ENCODE results near the gene FOXP2. TPM values are rescaled to one million over a fixed set of nuclear protein-coding genes. Genes with fewer than 3 reads are reported as not detected.
"Not testable (repeated sequence)": the region's sequence is repeated elsewhere in the genome, so short reads cannot be mapped to it uniquely, and the experiment has no call there.

FOXP2 gene
- total RNA-seq, 1 experiment from 2014 or later, result 0.66 TPM

DNA sequence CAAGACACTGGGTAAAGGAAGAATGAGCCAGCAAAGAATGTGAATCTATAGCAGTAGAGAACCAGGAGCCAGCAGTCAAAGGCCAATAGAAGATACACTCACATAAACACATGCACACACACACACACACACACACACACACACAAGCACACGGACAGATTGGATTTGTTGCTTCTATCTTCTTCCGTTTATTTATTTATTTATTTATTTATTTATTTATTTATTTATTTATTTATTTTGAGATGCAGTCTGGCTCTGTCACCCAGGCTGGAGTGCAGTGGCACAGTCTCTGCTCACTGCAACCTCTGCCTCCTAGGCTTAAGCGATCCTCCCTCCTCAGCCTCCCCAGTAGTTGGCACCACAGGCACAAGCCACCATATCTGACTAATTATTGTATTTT is 166.3 kb downstream of the FOXP2 start:
- not testable (repeated sequence) for DNase-seq (ENCODE audit: low spot score)

DNA sequence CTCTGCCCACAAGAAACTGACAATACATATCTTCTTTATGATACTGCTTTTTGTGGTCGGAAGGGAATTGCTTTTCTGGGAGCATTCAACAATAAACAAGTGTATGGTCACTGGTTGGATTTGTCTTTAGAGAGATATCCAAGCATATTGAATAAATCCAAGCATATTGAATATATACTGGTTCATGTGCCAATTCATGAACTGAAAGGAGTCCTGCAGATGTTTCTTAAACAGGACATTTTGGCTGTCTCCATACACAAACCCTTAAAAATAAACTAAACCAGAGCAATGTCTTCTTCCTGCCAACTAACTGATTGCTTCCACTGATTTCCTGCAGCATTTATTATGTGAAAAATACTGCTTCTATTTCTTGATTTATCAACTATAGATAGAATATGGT is 173.9 kb downstream of the FOXP2 start:
- no peak for DNase-seq (ENCODE audit: low spot score)

DNA sequence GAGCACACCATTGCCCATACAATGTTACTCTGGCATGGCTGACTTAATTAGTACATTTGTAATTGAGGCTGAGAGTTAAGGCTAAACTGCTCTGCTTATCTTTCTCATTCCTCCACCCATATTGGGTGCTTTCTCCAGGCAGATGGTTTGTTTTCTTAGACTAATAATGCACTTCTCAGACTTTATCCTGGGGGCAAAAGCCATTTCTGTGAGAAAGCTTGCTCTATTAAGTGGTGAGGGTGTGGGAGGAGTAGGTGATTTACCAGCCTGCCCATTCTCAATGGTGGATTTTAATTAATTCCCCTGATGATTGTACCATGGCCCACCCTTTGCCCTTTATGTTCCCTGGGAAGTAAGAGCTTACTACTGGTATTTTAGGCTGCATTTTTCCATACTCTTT is 174.8 kb downstream of the FOXP2 start:
- DNase-seq (ENCODE audit: low spot score), result no peak

DNA sequence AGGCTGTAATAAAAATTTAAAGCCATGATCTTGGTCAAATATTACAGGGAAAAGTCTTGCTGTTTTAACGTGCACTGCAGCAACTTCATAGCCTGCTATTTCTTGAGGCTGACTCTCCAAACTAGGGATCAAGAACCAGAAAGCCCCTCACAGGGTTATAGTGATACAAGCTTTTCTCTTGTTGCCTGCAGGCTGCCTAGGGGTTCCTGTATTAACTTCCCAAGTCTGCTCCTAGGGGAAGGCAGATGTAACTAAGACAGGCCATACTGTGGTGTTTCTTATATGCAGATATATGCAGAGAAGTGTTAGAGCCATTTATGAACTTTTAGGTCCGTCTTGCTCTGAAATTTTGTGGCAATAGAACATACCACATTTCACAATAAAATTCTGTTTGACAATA is 175.7 kb downstream of the FOXP2 start:
- DNase-seq (ENCODE audit: low spot score), result no peak

DNA sequence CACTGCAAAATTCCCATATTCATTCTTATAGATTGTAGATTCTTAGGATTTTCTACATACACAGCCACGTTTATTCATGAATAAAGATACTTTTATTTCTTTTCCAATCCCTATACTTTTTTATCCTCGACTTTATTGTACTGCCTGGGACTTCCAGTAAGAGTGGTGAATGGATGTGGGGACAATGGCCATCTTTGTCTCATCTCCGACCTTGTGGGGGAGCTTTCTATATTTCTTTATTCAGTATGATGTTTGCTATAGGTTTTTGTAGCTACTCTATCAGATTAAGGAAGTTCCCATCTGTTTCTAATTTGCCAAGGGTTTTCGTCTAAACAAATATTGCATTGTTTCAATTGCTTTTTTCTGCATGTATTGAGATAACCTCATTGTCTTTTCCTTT is 184.3 kb downstream of the FOXP2 start:
- DNase-seq (ENCODE audit: low spot score), result no peak

DNA sequence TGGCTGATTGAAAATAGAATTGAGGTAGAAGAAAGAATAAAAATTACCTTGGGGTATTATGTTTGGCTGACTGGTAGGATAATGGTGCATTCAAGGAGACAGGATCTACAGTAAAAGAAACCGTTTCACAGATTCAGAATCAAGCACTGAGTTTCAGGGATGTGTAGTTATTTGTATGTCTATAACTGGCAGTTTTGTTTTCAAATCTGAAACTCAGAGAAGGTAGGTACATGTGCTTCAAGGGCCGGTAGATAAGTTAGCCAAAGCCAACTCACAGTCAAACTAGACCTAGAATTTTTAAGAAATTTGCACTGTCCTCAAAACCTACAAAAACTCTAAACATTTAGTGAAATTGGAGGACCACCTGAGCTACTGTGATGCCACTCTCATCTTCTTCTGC is 191.5 kb downstream of the FOXP2 start:
- DNase-seq (ENCODE audit: low spot score), result no peak

DNA sequence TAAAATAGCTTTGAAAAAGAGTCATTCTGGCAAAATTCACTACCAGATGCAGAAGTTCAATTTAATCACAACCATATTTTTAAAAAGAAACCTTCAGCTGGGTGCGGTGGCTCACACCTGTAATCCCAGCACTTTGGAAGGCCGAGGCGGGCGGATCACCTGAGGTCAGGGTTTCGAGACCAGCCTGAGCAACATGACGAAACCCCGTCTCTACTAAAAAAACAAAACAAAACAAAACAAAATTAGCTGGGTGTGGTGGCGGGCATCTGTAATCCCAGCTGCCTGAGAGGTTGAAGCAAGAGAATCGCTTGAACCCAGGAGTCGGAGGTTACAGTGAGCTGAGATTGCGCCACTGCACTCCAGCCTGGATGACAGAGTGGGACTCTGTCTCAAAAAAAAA is 194.2 kb downstream of the FOXP2 start:
- DNase-seq (ENCODE audit: low spot score), result not testable (repeated sequence)

DNA sequence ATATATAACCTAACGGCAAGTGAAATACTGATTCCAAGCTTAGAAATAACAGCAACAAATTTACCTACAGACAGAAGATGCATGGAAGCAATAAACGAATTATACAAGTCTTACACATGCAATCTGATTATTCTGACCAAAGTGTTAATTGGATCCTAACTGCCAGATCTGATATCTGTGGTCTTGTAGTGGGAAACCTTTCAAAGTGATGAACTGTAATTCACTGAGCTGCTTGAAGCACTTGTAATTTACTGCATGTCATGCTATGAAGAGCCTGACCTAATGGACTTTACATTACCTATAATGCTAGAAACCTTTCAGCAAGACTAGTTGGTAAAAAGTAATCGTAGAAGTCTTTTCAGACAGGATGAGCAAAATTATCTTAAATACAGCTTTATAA is 205.6 kb downstream of the FOXP2 start:
- DNase-seq (ENCODE audit: low spot score), result no peak

DNA sequence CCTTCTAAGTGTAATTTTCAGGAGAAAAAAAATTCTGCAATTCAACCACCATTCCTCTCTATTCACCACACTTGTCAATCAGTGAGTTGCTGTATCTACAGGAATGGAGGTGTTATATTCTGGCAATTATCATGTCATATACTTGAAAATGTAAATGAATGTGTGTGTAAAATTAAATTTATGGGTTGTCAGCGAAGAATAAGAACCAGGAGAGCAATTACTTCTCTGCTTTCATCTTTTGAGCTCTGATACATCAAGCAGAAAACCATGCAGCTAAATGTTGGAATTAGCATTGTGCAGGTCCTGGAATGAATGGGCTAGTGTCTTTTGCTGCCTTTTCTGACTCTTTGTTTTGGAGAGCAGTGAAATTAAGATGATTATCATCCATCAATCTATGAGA is 207.6 kb downstream of the FOXP2 start:
- no peak for DNase-seq (ENCODE audit: low spot score)

DNA sequence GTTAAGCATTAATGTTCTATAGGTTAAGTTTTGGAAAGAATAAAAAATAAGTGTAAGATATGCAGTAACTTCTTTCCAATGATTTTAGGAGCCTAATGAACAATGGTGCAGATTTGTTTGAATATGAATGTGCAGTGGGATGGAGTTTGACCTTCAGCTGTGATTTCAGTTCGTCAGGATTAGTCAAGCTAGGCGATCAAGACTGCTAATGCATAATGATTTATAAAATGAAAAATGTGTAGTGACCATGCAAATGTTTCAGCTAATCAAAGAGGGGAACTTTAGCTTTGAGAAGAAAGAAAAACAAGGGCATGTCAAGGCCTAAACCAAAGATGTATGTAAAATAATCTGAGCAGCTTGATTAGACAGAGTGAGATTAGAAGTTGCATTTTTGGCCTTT is 208.5 kb downstream of the FOXP2 start:
- DNase-seq (ENCODE audit: low spot score), result no peak

DNA sequence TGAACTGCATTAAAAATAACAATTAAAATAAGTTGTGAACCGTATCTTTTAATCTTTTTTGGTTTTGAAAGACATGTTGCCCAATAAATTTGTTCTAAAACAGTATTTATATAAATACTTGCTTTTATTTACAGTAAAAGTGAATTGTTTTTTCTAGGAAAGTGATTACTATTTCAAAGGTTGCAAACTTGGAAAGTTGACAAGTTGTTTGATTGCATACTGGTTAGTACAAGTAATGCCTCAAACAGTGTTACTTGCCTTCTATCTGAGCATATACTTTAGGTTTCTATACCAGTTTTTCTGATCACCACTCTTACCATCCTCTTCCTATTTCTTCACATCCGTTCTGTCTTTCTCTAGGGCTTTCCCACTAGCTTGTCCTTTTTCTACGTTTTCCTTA is 212.6 kb downstream of the FOXP2 start:
- no peak for DNase-seq (ENCODE audit: low spot score)

DNA sequence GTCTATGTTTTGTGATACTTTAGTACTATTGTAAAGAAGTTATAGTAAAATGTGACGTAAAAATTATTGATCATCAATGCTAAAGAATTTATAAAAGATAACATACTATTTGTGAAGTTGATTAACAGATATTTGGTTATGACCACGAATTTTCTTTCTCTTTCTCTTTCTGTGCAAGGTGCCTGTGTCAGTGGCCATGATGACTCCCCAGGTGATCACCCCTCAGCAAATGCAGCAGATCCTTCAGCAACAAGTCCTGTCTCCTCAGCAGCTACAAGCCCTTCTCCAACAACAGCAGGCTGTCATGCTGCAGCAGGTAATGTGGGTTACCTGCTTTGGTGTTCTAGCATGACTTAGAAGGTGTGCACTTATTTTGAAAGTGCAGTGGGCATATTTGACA is 213.7 kb downstream of the FOXP2 start:
- no peak for DNase-seq (ENCODE audit: low spot score)

DNA sequence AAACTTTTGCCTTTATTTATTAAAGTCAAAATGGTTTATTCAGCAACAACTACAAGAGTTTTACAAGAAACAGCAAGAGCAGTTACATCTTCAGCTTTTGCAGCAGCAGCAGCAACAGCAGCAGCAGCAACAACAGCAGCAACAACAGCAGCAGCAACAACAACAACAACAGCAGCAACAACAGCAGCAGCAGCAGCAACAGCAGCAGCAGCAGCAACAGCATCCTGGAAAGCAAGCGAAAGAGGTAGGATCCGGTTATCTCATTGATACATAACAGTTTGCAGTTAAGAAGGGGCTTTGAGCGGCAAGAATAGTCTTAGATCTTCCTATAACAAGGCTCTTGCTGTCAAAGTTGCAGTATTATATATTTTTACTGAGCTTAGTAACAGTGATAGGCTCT is 215.1 kb downstream of the FOXP2 start:
- no peak for DNase-seq (ENCODE audit: low spot score)

DNA sequence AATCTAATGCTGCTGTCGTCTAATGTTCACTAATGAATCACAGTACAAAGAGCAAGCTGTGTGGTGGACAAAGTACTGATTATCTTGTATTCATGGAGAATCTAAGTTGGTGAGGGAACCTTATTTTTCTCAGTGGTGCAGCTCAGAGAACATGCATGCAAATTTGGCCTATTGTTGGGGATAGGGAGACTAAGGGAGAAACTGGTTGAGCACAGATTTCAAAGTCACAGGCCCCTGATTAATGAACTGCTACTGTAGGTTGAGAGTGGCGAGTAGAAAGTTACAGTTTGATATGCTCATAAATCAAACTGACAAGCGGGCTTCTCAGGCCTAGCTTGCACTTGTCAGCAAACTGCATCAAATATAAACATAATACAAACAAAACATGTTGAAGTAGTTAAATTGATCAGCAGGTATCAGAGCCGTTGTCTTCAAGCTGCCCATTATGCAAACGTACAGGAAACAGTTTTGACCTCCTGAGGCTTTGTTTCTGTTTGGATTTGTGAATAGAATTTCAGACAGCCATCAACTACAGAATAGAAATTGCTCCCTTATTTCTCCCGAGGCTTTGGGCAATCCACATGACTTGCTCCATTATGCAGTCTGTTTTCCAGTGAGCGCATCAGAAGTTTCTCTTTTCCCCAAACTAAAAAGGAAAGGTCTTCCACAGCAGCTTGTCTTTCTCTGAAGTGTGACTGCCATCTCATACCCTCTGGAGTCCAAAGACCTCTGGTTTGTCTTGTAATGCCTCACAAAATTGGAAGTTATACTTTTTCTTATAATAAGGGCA is 215.8 kb downstream of the FOXP2 start:
- DNase-seq (ENCODE audit: low spot score), result peak; percentile 10

DNA sequence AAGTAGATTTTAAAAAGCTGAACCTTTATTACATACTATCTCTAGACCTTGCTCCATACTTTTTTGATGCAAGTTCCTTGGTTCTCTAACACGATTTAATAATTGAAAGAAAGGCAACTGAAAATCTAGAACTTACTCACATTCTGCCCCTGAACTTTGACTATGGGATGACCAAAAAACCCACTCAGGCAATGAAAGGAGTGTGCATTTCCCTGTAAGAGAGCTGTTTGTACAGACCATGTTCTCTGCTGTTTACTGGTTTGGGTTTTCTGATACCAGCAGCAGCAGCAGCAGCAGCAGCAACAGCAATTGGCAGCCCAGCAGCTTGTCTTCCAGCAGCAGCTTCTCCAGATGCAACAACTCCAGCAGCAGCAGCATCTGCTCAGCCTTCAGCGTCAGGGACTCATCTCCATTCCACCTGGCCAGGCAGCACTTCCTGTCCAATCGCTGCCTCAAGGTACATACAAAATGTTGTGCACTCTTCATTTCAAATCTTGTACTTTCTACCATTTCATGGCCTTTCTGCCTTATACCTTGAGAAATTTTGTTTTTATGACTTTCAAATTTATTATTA is 216.7 kb downstream of the FOXP2 start:
- no peak for DNase-seq (ENCODE audit: low spot score)

DNA sequence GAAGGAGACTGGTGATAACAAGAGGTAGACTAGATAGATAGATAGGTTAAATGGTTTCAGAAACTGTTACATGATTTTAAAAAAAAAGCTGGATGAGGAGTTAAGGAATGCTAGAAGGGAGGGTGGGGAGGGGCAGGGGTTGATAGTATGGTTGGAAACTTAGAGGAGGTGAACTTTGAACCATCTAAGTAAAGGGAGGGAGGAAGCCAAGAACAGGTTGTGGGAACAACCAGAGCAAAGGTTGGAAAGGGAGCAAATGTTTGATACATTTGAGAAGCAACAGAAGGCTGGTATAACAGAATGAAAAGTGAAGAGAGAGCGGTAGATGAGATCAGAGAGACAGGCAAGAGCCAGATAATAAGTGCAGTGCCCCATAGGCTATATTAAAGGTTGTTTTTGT is 224.8 kb downstream of the FOXP2 start:
- peak; percentile 21 for DNase-seq (ENCODE audit: low spot score)

DNA sequence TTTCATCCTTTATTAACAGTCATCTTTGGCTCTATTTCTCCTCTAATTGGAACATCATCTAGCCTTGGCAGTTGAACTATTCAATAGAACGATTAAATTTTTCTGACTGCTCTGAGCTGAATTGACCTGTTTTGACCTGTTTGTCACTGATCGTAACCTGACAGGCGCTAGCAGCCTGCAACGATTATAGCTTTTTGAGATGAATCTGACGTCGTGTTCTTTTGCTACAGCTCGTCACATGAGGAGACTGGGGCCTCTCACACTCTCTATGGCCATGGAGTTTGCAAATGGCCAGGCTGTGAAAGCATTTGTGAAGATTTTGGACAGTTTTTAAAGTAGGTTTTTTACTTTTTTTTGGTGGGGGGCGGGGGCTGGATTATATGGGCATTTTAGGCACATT is 229.8 kb downstream of the FOXP2 start:
- no peak for DNase-seq (ENCODE audit: low spot score)

DNA sequence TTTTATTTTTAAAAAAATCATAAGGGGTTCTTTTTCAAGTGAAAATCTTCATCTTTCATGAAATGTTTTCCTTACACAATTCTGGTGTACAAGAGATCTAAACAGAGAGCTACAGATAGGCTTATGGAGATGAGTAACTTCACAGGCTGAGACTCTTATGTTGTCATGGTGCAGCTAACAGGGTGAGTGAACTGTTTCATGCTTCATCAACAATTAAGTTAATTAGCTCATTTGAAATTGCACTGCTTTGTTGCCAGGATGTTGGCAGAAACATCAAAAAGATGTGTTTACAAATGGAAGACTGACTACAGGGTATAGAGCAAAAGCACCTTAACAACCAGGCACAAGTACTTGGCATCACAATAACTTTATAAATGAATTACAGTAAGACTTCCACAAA is 230.8 kb downstream of the FOXP2 start:
- no peak for DNase-seq (ENCODE audit: low spot score)

DNA sequence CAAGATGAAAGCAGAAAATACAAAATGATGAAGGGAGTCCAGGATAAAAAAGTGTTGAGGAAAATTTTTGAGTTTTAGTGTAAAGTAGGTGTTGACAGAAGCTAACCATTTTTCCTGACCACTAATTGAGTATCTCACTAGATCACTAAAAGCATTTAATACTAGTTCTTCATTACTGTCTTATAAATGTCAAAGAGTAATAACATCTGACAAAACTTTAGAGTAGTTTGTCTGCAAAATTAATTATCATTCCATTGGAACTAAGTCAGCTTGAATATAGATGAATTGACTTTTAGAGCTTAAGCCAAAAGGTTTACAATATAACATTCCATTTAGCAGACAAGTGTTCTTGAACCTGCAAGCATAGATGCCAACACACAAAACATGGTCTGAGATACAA is 232.9 kb downstream of the FOXP2 start:
- no peak for DNase-seq (ENCODE audit: low spot score)

DNA sequence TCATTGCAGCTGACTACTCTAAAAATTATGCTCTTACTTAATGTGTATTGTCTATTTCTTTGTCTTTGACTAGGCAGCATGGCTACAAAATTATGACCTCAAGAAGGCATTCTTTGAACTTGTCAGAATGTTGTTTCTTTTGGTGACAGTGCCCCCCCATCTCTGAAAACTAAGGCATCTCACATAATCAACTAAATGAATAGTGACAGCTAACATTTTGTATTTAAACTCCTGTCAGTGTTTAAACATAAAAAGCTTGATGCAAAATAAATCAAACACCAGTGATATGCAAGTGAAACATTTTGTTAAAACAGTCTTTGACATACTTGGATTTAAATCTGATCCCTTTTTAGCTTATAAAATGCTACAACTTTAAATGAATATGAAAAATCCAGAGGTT is 233.5 kb downstream of the FOXP2 start:
- DNase-seq (ENCODE audit: low spot score), result no peak

DNA sequence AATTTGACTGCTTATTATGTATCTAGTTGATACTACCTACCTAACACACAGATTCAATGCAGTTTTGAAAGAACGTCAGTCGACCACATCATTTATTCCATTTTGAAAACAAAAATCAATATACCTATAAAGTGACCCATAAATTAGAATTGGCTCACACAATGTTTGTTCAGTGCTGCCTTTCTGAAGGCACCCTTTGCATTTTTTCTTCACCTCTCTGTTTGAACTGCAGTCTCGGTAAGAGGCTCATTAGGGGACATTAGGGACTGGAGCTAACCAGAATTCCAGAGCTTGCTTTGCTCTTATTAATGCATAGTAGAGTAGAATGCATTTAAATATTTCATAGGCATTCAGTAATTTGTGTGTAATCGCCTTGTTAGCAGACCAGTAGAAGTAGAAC is 234.1 kb downstream of the FOXP2 start:
- DNase-seq (ENCODE audit: low spot score), result no peak

DNA sequence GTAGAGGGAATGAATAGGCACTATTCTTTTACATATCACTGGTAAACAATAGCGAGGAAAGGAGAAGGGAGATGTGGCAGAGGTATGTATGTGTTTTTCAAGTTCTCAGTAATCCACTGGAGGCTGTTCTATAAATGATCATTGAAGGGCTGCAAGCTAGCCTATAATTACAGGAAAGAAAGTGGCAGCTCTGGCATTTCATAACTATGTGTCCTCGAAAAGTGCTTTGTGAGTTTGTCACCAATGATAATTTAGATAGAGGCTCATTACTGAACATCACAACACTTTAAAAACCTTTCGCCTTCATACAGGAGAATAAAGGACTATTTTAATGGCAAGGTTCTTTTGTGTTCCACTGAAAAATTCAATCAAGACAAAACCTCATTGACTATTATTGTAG is 235.1 kb downstream of the FOXP2 start:
- DNase-seq (ENCODE audit: low spot score), result no peak

DNA sequence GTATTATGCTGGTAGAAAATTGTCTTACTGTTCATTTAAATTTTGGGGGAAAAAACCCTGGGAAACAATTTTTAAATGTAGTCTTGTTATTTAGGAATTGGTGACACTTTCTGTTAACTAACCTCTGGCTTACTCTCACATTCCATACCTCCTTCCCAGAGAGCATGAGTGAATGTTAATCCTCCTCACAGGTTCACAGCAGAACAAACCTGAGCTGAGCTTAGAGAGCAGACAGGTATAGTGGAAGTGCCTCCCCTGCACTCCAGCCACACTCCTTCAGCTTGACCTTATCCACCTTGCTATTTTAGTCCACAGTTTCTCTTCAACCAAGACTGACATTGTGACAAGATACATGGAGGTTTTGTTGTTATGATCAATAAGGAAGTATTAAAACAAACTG is 235.9 kb downstream of the FOXP2 start:
- DNase-seq (ENCODE audit: low spot score), result no peak

DNA sequence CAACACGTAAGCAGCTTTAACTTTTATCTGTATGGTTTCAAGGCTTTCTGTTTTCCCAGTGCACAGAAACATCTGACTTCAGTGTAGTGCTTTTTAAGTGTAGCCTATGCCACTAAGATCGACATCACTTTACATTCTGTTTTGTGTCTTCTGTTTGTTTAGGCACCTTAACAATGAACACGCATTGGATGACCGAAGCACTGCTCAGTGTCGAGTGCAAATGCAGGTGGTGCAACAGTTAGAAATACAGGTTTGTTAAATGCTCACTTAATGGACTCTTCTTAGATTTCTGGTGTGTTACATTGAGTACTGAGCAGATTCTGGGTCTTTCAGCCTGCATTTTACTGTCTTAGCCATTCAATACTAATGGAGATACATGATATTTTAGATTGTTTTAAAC is 237.4 kb downstream of the FOXP2 start:
- no peak for DNase-seq (ENCODE audit: low spot score)

Measured in HT-29 (cell line).